Type B pancreatic cell (in vitro differentiated cells): ENCODE measurements around the gene TMEM141. TPM values are rescaled to one million over a fixed set of nuclear protein-coding genes. Genes with fewer than 3 reads are reported as not detected.
"Not testable (repeated sequence)": the region's sequence is repeated elsewhere in the genome, so short reads cannot be mapped to it uniquely, and the experiment has no call there.

Experiments used
- DNase-seq: peaks from one replicate; pipeline ENCODE4 v3.0.0; 2021; ENCODE audit warnings: mixed read lengths; ENCODE audit not compliant: unreplicated experiment; ENCODE audit errors: extremely low spot score
- H3K27ac Mint-ChIP-seq: 2 replicates; pipeline ENCODE4 v1.8.0; 2021; ENCODE audit warnings: mild to moderate bottlenecking, mixed read lengths
- H3K27me3 Mint-ChIP-seq: 2 replicates; pipeline ENCODE4 v1.8.0; 2021; ENCODE audit warnings: mixed read lengths
- H3K36me3 Mint-ChIP-seq: 2 replicates; pipeline ENCODE4 v1.8.0; 2021; ENCODE audit warnings: mixed read lengths
- H3K4me1 Mint-ChIP-seq: one replicate; pipeline ENCODE4 v1.8.0; 2021; ENCODE audit warnings: mixed read lengths; ENCODE audit not compliant: unreplicated experiment
- H3K4me3 Mint-ChIP-seq: 2 replicates; pipeline ENCODE4 v1.8.0; 2021; ENCODE audit warnings: mild to moderate bottlenecking, mixed read lengths
- H3K9me3 Mint-ChIP-seq: 2 replicates; pipeline ENCODE4 v1.8.0; 2021; ENCODE audit warnings: mixed read lengths
- total RNA-seq: library from RNA; stranded (reverse); gene quantifications from 2 replicates; pipeline ENCODE4 v1.2.1, GENCODE V29; 2021; ENCODE audit warnings: low replicate concordance
- TF ChIP-seq, protein P1 (sequence below): fragments of 200-600 bp; sonication (generic); conservative IDR thresholded peaks from 2 replicates; pipeline ENCODE4 v1.5.0; 2021; ENCODE audit warnings: antibody characterized with exemption, mild to moderate bottlenecking

TMEM141 gene
- total RNA-seq, 1 donor from 2014 or later: 62.3 TPM

DNA sequence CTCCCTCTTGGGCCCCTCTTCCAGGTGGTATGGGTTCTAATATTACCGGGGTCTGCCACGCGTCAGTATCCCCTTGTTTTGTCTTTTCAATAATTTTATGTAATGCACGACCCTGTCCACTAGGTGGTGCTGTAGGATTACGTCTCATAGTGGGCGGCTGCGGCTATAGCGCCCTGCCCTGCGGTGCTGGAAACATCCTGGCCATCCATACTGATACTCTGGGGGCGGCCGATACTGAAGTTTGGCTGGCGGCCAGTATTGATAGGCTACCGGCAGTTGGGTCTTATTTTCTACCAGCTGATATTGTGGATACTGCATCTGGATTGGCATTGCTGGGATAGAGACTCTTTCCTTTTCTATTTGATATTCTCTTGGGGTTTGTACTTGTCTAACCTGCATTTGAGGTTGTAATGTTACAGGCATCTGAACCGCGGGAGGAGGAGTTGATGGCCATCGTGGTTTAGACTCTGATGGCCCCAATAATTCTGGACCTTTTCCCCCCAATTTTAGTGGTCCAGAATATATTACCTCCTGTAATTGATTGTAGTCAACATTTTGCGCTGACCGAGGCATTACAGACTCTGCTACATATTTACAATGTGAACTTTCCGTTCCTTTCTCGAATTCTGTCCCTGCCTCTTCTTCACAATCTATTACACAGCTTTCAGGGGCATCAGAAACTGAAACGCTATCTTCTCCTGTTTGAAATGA lies 3.3 kb upstream of the TMEM141 start:
- Mint-ChIP-seq H3K27ac (peak overlapping the region; percentile 67), H3K4me1 (peaks cover 30% of the 10 kb centered on the region), H3K9me3 (no peaks in the 10 kb centered on the region), H3K27me3 (peaks cover 9% of the 10 kb centered on the region), H3K4me3 (peak overlapping the region; percentile 17), H3K36me3 (no peaks in the 10 kb centered on the region)
- TF ChIP-seq, protein P1, sequence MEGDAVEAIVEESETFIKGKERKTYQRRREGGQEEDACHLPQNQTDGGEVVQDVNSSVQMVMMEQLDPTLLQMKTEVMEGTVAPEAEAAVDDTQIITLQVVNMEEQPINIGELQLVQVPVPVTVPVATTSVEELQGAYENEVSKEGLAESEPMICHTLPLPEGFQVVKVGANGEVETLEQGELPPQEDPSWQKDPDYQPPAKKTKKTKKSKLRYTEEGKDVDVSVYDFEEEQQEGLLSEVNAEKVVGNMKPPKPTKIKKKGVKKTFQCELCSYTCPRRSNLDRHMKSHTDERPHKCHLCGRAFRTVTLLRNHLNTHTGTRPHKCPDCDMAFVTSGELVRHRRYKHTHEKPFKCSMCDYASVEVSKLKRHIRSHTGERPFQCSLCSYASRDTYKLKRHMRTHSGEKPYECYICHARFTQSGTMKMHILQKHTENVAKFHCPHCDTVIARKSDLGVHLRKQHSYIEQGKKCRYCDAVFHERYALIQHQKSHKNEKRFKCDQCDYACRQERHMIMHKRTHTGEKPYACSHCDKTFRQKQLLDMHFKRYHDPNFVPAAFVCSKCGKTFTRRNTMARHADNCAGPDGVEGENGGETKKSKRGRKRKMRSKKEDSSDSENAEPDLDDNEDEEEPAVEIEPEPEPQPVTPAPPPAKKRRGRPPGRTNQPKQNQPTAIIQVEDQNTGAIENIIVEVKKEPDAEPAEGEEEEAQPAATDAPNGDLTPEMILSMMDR: peak; percentile 95
- DNase-seq: no peak

DNA sequence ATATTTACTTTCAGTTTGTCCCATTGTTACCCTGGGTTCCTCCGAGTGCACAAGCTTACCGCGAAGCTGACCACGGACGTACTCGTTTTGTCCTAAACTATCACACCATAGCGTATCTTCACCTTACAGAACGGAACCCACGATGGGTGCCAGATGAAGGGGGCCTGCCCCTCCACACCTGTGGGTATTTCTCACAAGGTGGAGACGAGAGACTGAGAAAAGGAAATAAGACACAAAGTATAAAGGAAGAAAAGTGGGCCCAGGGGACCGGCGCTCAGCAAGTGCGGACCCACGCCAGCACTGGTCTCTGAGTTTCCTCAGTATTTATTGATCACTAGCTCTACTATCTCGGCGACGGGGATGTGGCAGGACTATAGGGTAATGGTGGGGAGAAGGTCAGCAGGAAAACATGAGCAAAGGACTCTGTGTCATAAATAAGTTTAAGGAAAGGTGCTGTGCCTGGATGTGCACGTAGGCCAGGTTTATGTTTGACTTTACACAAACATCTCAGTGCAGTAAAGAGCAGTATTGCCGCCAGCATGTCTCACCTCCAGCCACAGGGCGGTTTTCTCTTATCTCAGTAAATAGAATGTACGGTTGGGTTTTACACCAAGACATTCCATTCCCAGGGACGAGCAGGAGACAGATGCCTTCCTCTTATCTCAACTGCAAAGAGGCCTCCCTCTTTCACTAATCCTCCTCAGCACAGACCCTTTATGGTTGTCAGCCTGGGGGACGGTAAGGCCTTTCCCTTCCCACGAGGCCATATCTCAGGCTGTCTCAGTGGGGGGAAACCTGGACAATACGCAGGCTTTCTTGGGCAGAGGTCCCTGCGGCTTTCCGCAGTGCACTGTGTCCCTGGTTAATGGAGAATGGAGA lies 2.3 kb upstream of the TMEM141 start:
- DNase-seq: not testable (repeated sequence)
- H3K27ac Mint-ChIP-seq: peak overlapping the region; percentile 67
- H3K4me3 Mint-ChIP-seq: peak overlapping the region; percentile 49

DNA sequence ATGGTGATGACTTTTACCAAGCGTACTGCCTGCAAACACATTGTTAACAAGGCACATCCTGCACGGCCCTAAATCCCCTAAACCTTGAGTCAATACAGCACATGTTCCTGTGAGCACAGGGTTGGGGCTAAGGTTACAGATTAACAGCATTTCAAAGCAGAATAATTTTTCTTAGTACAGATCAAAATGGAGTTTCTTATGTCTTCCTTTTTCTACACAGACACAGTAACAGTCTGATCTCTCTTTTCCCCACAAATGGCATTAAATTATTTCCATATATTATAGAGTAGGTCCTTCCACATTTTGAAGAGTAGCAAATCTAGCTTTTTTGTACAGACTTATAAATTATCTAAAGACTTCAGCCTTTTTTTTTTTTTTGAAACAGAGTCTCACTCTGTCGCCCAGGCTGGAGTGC lies 1.6 kb upstream of the TMEM141 start:
- no peak for DNase-seq
- TF ChIP-seq, protein P1: no peak
- Mint-ChIP-seq H3K4me1 (peaks cover 35% of the 10 kb centered on the region), H3K9me3 (no peaks in the 10 kb centered on the region), H3K36me3 (no peaks in the 10 kb centered on the region), H3K4me3 (peak overlapping the region; percentile 13), H3K27ac (peak overlapping the region; percentile 67), H3K27me3 (peaks cover 9% of the 10 kb centered on the region)

More for the DNA sequence above, 2.3 kb upstream of the TMEM141 start:
- not testable (repeated sequence) for H3K27me3 Mint-ChIP-seq, H3K36me3 Mint-ChIP-seq, H3K9me3 Mint-ChIP-seq
- peaks cover 35% of the 10 kb centered on the region for H3K4me1 Mint-ChIP-seq

DNA sequence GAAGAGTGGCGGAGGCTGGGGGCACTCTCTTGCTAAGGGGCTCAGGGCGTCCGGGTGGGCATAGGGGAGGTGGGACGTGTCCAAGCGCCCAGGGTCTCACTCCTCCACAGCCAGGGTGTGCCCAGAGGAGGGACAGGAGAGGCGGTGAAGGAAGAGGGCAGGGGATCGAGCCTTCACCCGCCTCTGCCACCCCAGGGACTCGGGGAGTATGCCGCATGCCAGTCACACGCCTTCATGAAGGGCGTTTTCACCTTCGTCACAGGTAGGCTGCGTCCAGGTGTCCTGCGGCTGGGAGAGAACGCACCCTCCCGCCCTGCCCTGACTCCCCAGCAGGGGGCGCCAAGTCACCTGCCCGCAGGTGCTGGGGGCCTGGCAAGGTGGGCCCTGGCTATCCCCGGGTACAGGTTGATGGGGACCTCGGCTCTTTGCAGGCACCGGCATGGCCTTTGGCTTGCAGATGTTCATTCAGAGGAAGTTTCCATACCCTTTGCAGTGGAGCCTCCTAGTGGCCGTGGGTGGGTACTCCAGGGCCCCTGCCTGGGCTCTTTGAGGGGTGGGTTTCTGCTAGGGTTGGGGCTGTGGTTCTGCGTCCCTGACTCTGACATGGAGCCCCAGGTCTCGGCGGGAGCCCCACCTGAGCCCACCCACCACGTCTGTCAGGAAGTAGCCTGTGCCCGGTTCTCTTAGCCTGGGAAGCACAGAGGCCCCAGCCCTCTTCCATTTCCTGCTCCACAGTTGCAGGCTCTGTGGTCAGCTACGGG lies 552 bp downstream of the TMEM141 start:
- DNase-seq: peak; percentile 81
- TF ChIP-seq, protein P1: peak; percentile 96
- Mint-ChIP-seq H3K27ac (peak overlapping the region; percentile 95), H3K36me3 (no peaks in the 10 kb centered on the region), H3K9me3 (no peaks in the 10 kb centered on the region), H3K27me3 (peaks cover 7% of the 10 kb centered on the region), H3K4me3 (peak overlapping the region; percentile 89), H3K4me1 (peaks cover 44% of the 10 kb centered on the region)

DNA sequence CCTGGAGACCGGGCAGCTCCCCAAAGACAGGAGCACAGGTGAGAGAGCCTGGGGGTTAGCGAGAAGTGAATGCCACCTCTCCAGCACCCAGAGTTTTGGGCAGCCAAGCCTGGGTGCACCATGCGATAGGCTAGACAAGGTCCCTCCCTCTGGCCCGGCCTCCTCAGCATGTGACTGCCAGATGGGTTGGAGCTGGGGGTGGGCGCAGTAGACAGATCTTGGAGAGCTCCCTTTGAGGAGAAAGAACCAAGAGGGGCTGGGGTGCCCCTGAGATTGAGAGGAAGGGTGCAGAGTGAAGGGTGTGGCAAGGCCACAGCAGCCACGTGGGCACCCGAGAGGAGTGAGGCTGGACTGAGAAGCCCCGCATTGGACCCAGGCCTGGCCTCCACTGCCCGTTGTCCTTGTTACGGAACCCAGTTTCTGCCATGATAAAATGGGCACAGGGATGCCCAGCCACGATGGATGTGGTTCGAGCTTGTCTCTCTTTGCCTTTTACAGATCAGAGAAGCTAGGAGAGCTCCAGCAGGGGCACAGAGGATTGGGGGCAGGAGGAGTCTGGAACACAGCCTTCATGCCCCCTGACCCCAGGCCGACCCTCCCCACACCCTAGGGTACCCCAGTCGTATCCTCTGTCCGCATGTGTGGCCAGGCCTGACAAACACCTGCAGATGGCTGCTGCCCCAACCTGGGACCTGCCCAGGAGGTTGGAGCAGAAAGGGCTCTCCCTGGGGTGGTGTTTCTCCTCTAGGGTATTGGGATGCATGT lies 1.4 kb downstream of the TMEM141 start:
- H3K9me3 Mint-ChIP-seq: no peaks in the 10 kb centered on the region
- TF ChIP-seq, protein P1: no peak
- H3K4me1 Mint-ChIP-seq: peaks cover 47% of the 10 kb centered on the region
- peak overlapping the region; percentile 95 for H3K27ac Mint-ChIP-seq
- H3K27me3 Mint-ChIP-seq: peaks cover 4% of the 10 kb centered on the region
- no peak for DNase-seq
- H3K4me3 Mint-ChIP-seq: peak overlapping the region; percentile 89
- H3K36me3 Mint-ChIP-seq: no peaks in the 10 kb centered on the region
